ENCODE results near the gene PCYT2.

The PCYT2 gene

DNA sequence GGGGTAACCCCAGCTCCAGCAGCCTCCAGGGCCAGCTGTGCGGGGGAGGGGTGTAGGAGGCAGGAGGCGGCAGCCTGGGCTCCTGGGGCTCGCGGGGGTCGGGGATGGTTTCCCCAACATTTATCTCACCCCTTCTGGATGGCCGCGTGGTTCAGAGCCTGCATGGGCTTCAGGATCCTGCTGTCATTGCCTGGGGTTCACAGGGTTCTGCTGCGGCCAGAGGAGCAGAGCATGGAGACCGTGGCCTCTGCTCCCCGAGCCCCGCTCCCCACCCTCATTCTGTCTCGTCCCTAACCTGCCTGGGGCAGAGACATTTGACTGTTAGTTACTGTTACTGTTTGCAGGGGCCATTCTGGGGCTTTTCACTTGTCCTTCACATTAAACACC, 31.0 kb upstream of the PCYT2 start:
- DNase-seq: no peak

DNA sequence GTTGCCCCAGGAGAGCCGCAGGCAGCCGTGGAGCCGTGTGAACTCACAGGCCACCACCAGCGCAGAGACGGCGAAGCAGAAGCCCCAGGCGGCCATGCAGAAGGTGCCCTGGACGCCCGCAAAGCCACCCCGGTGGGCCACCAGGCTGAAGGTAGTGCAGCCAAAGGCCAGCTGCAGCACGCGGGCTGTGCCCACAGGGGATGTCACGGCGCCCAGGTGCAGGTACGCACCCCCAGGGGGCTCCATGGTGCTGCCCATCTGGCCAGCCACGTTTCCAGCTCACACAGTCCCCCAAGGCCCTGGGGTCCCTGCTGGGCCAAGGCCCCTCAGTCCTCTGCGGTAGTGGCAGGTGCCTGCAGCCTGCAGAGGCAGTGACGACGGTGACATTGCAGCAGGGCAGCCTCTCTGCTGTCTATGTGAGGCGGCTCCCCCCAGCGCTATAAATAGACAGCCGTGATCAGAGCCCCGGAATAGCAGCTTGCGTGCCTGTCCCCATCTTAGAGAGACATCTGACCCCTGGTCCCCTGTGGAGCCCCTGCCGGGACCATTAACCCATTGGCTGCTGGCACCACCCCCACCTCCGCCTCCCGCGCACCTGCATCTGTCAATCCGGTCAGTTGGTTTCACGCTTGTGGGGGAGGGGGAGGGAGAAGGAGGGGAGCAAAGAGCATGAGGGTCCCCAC, 30.4 kb upstream of the PCYT2 start:
- DNase-seq: no peak

DNA sequence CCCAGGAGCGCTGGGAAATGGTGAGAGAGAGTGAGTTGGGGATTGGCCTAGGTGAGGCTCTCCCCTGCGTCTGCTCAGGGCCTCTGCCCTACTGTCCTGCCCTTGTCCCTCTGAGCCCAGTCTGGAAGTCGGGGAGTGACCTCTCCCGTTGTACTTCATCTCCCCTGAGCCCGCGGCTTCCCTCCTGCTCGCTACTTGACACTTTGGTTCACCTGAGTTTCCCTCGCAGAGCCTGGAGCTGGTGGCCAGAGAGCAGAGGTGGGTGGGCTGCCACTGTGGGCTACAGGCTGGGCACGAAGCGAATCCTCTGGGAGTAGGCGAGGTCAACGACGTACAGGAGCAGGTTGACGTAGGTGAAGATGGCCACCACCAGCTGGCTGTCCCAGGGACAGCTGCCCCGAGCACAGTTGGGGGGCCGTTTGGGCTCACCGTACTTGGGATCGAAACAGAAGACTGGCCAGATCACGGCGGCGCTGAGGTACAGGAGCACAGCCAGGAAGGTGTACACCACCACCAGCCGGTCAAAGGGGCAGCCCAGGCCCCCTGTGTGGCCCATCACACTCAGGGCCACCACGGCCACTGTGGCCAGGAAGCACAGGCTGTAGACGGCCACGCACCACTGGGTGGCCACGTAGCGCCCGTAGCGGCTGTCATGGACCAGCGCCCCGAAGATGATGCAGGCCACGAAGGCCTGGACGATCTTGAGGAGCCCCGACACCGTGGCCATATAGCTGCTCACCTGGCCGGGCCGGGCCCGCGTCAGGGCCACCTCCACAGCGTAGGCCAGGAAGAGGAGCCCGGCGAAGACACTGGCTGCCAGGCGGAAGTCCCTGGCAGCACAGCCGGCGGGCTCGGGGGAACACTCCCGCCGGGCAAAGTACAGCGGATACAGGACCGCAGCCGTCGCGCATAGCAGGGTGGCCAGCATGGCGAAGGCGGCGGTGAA, 29.6 kb upstream of the PCYT2 start:
- DNase-seq: no peak

DNA sequence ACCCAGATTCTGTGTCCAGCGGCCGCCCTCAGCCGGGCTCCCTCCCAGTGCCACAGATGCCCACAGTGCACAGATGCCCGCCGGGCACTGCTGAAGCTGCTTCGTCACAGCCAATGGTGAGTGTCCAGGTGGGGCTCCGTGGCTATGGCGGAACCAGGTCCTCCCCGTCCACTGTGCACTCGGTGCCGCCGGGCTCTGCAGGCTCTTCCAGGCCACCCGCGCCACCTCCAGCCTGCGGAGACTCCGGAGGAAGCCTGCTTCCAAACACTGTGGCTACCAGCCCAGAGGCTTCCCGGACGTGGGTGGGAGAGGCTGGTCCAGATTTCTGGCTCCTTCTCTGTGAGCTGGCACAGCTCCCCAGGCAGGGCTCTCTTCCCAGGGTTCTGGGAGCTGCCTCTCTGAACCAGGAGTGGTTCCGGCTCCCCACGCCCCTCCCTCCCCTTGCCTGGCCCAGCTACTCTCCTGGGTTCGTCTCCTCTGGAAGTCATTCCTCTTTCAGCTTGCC, 28.7 kb upstream of the PCYT2 start:
- no peak for DNase-seq

DNA sequence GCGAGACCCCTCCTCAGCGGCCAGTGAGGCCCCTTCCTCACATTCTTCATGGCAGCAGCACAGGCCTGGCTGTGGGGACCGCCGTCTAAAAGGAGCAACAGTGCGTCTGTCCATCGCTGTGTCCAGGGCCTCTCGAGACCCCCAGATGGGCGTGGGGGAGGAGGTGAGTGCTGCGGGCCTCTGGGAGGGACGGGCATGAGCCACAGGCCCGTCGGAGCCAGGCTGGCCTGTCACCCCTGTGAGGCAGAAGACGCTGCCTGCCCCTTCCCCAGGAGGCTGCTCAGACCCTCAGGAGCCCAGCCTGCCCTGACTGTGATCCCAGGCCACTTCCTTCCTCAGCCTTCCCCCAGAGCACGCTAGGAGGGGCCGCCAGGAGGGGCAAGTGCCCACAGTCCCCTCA, 28.0 kb upstream of the PCYT2 start:
- DNase-seq: no peak

DNA sequence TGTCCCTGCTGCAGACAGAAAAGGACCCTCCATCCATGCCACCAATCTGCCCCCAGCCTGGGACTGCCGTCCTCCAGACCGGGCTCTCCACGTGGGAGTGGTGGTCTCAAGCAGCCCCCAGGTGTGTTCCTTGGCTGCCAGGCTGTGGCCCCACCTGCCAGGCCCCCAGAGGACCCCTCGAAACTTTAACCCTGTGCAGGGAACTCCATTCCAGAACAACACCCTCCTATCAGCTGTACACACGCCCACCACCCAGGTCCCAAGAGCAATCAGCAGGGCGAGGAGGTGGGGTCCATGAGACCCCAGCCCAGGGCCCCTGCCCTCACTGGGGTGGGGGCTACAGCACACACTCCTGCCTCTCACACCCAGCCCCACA, 24.5 kb upstream of the PCYT2 start:
- no peak for DNase-seq

DNA sequence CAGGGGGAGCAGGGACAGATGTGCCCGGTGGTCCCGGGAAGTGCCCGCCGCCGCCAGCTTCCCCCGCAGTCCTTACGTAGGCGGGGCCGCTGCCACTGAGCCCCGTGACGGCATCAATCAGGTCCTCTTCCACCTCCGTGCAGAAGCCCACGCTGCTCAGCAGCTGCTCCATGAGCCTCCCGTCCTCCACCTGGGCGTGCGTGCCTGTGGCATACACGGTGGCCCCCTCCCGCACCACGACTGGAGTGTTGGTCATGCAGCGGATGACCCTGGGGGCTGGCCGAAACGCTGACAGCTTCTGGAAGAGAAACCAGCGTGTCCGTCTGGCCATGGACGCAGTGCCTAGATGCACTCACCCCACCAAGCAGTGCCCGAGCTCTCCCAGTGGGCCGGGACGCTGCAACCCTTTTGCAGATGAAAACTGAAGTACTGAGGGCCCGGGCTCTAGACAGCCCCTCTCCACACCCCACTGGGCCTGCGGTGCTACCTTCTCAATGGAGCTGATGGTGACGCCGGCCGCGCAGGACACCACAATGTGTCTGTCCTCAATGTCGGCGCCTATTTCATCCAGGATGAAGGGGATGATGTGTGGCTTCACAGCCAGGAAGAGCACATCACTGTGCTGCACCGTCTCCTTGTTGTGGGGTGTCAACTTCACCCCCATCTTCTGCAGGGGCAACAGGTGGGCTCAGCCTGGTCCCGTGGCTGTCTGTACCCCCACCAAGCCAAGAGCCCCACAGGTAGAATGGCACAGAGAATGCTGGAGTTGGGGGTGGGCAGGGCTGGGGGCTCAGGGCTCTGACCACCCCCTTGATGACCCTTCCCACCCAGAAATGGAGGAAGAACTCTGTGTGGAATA, 23.9 kb upstream of the PCYT2 start:
- DNase-seq: no peak

DNA sequence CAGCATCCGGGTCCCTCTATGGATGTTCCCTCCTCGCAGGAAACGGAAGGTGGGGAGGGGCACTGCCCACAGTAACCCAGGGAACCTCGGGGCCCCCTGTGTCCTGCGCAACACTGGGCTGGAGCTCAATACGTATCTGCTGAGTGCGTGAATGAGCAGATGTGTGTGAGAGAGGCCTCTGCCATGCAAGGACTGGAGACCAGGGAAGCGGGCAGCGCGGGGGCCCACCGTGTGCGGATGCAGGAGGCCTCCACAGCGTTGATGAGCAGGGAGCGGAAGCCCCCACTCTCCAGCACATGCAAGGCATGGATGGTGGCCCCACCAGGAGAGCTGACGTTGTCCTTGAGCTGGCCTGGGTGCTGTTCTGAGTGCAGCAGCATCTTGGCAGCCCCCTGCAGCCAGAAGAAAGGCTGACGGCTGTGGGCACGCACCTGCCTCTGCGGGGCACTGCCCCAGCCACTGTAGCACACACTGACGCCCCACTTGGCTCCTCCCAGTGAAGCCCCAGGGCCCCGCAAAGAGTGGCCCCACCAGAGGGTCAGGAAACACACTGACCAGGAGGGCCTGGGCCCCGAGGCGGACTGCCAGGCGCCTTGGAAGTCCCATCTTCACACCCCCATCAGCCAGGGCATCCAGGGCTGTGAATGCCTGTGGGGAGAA, 23.0 kb upstream of the PCYT2 start:
- no peak for DNase-seq

DNA sequence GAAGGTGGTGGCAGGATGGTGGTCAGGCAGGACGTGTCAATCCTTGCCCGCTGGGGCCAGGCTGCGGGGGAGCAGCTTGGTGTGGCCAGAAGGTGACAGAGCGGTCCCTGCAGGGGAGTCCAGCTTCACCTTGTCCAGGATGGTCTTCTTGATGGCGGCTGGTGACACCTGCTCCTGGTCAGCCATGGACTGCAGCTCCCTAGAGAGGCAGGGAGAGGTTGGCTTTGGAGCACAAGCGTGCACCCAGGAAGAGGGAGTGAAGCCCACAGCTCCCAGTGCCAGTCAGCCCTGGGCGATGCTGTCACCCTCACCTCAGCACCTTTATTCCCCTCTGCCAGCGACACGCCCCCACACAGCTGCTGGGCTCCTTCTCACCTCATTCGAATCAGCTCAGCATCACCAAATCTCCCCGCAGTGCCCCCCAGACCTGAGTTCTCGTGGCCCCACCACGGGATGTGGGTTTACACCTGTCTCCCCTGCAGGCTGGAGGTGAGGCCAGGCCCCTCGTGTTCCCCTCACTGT, 22.0 kb upstream of the PCYT2 start:
- DNase-seq: no peak

DNA sequence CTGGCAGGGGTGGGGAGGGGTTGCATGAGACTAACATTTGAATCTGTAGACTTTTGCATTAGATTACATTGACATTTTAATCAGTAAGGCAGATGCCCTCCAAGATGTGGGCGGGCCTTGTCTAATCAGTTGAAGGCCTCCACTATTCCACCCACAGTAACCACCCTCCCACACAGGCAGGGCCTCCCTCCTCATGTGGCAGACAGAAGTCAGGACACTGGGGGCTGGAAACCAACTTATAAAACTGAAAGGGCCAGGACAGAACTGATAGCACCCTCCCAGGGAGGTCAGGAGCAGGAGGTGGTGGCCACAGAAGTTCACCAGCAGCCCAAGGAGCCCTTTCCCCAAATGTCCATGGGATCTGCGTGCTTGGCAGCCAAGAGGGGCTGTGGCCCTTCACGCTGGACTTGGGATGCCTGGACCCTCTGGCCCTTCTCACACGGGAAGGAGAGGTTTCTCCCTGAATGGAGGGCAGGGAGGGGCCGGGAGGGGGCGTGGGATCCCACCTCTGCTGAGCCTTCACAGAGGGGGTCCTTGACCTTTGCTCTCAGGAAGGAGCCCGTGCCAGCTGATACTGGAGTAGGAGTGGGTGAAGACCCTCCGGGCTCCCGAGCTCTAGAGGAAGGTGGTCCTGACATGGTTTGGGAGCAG, 21.3 kb upstream of the PCYT2 start:
- DNase-seq: no peak

DNA sequence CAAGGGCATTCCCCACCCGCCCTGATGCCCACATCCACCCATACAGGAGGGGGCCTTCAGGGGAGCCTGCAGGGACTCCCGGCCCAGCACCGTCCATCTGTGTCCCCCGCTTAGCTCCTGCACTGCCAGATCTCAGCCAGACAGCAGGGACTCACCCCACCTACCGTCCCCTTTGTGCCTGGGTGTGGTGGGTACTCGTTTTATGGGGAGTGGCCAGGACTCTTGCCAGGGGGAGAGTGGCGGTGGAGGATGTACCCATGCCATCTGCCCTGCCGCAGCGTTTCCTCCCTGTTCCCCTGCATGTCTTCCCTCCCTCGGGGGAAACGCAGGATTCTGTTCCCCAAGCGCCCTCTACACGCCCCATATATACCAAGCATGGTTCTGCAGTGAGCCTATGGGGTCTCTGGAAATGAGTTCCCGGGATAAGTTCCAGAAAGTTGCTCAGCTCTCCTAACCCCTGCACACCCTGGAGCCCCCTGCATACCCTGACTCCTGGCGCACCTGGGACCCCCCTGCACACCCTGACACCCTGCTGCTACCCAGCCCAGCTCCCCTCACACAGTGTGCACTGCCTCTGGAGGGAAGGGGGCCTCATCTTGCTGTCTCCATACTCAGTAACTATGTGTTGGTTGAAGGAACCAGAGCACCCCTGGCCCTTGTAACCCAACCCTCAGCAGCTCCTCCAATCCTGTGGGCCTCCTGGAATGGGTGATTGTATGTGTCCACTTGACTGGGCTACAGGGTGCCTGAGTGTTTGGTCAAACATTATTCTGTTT, 20.5 kb upstream of the PCYT2 start:
- no peak for DNase-seq

DNA sequence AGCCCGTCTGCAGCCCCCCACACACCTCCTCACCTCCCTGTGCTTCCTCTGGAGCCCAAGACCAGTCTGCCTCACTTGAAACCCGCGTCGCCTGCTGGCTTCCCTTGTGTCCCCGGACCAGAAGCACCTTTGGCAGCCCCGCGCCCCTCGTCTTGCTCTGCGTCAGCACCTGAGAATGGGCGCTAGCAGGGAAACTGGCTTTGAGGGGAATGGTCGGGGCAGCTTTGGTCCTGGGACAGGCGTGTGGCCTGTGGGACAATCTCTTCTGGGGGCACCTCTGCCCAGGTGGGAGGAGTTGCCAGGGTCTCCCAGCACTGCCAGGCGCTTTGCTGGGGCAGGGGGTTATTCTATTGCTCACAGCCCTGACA, 20.0 kb upstream of the PCYT2 start:
- no peak for DNase-seq

DNA sequence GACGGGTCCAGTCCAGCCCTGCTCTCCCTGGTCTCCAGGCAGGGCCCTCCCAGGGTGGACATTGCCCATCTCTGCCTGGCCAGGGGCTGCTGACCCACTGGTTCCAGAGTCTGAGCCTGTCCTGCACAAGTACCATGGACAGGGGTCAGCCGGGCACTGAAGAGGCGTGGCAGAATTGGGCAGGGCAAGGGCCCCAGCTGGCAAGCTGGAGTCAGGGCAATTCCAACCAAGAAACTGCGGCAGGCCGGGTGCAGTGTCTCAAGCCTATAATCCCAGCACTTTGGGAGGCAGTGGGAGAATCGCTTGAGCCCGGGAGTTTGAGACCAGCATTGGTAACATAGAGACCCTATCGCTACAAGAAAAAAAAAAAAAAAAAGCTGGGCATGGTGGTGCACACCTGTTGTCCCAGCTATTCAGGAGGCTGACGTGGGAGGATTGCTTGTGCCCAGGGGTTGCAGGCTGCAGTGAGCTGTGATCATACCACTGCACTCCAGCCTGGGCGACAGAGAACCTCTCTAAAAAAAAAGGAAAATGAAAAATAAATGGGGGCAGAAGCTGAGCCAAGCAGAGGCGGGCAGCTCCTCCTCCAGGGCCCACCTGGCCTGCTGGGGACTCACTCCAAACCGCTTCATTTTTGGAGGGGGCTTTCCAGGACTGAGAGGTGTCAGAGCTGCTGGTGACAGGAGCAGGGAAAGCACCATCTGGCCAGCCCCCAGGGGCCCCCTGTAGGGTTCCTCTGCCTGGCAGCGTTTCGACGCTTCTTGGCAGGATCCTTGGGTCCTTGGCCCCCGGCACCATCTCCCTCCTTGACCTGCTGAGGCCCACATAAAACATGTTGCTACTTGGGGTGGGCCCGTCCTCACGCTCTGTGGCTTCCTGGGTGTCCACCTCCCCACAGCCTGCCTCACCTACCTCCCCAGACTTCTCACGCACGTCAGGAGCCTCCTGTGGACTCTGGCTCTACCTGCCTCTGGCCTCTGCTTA, 19.2 kb upstream of the PCYT2 start:
- DNase-seq: no peak

DNA sequence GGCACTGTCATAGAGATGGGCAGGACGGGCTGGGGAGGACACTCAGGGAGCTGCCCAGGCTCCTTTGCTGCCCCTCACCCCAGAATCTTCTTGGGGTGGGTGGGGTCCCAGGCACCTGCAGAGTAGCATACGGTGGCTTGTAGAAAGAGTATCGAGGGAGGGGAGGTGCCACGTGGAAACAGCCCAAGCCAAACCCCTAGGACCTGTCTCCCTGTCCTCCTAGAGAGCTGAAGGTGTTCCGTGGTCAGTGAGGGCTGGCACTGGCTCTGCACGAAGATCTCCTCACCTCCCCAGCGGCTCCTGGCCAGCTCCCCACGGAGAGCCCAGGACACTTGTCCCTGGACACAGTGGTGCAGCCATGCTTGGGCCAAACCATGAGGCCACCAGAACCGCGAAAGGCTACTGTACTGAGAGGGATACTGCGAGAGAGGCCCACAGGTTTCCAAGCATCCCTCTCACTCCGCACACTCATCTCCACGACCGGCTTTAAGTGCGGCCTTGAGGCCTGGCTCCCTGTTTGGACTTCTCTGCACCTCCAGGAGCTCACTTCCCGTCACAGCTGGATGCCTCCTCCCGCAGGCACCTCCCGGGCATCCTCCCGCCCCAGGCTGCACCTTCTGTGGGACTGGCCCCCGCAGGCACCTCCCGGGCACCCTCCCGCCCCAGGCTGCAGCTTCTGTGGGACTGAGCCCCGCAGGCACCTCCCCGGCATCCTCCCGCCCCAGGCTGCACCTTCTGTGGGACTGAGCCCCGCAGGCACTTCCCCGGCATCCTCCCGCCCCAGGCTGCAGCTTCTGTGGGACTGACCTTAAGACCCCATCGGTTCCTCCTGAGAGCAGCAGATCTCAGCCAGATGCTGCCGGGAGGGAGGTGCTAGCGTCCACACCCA, 18.3 kb upstream of the PCYT2 start:
- DNase-seq: no peak

DNA sequence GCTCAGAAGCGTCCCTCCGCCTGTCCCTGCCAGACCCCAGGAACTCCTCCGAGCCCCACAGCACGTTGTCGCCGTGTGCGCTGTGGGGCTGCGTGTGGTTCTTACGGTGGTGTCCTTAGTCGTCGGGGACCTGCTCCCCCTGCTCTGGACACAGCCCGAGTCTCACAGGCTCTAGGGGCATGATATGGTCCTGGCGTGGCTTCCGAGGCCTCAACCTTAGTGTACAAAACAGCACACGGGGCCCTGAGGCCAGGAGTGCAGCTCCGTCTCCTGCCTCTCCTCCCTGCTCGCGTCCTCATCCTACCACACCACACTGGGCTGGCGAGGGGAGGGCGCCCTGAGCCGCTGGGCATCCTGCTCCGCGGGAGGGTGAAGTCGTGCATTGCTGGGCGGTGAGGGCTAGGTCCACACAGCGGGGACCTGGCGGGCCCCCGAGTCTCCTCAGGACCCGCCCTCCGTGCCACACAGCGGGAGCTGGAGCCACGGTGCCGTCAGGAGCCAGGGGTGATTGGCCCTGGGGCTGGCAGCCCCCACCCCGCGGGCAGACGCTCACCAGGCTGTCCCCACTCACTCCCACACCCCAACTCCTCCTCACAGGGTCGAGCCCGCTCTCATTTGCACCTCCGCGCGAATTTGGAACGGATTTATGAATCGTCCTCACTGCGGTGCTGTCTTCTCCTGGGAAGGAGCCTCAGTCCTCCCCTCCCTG, 17.5 kb upstream of the PCYT2 start:
- no peak for DNase-seq

DNA sequence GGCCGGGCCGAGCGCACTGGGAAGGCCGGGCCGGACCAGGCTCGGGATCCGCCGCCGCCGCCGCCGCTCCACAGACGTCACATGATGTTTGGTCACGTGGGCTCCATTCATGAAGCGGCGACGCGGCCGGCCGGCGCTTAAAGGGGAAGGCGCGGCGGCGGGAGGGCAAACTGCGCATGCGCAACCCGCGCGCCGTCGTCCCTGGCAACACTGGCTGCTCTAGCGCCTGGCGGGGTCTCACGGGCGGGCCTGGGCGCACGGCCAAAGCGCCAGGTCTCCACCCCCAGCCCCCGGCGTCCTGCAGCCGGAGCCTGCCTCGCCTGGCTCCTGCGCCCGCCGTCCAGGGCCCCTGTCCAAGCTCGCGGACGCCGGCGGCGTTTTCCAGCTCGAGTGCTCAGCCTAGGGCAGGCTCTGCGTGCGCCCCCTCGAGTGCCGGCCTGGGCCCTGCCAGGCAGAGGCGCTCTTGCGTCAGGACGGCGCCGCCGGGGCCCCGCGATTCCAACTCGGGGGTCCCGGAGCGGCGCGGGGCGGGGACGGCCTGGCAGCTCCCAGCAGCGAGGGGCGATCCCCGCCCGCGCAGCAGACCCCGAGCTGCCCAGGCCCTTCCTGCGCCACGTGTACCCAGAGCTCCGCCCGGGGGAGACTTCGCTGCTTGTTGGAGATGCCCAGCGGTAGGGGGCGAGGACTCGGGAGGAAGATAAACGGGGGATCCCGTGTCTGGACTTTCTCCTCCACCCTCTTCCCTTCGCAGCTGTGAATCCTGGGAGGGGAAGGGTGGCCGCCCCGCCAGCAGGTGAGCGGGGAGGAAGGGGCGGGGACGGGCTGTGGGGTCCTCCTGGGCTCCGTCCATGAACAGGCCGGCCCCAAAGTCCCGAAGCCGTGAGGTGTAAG, 16.7 kb upstream of the PCYT2 start, which contains the start of gene MAFG:
Gene MAFG, minus strand, starts transcription at position 83 of the 891 bp plus-strand sequence. CDS start 4,550 bp downstream, outside the sequence.
- peak; percentile 92 for DNase-seq

DNA sequence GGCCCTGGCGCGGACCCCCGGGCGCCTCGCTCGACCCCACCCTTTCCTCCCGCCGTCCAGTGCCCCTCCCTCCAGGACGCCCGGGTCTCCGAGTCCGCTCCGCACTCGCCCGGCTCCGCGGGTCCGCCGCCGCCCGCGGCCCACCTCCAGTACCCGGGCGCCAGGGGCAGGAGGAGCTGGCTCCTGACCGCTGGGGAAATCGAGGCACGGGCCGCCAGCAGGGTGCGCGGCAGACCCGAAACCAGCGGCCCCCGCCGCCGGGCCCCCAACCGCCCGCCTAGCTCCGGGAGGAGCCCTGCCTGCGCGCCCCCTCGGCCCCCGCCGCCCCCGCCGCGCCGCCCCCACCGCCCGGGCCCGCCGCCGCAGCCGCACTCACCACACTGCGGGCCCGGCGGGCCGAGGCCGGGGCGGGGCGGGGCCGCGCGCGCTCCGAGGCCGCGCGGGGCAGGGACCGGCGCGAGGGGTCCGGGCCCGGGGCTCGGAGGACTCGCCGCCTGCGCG, 16.0 kb upstream of the PCYT2 start:
- DNase-seq: no peak
